Measurements from ENCODE around the gene TMED9. TPM values are rescaled to one million over a fixed set of nuclear protein-coding genes. Genes with fewer than 3 reads are reported as not detected.

TMED9 gene
- total and polyA plus RNA-seq, 2 donors (not counting 3 experiments of a cell fraction or from before 2014, with no cell fraction given), result 291 to 331 TPM

- Histone ChIP-seq H3K79me2 (ENCODE audit: control insufficient read depth, insufficient read depth, low read length) (peaks cover 23% of the 10 kb centered on the region), H3K4me1 (ENCODE audit: control insufficient read depth, extremely low read depth, insufficient read depth, low read length) (peaks cover 9% of the 10 kb centered on the region), H3K9ac (replicated peaks; ENCODE audit: extremely low read depth, insufficient read depth, low read length) (peak overlapping the region; percentile 91), H2AFZ (ENCODE audit: low read depth, low read length) (no peak overlapping the region), H3K36me3 (ENCODE audit: control insufficient read depth in 2 of 2, extremely low read depth in 1 of 2, insufficient read depth in 2 of 2, low read length in 2 of 2) (peaks cover 16 to 33% of the 10 kb centered on the region in 2 experiments), H3K9me3 (replicated peaks; ENCODE audit: control insufficient read depth, insufficient read depth, low read length) (no peaks in the 10 kb centered on the region), H3K9me1 (replicated peaks; ENCODE audit: control insufficient read depth, extremely low read depth, insufficient read depth, low read length) (no peaks in the 10 kb centered on the region), H3K4me3 (replicated peaks in 1 of 3; ENCODE audit: insufficient read depth in 1 of 3, low read depth in 1 of 3, low read length in 3 of 3) (peak overlapping the region; percentile 72 to 92 (median 90)), H3K27me3 (ENCODE audit: control insufficient read depth in 2 of 2, insufficient read depth in 2 of 2, low read length in 2 of 2) (peaks cover 13 to 28% of the 10 kb centered on the region in 2 experiments), H3K4me2 (ENCODE audit: insufficient read depth, low read length) (peak overlapping the region; percentile 65), H3K27ac (ENCODE audit: insufficient read depth, low read depth, low read length) (peak overlapping the region; percentile 64), H4K20me1 (replicated peaks; ENCODE audit: control insufficient read depth, extremely low read depth, insufficient read depth, low read length) (no peaks in the 10 kb centered on the region)
- DNase-seq (ENCODE audit: low read depth, low spot score) (no peak), FAIRE-seq (no peak)
- POLR2A ChIA-PET, result interaction anchor here (0.6 kb wide), 1 partner anchor 47 kb away, joined by 3 read pairs; no protein-coding TSS in a partner anchor
- dilution Hi-C loops (cut with MboI; ENCODE audit: extremely low pct_ligation_motif_present, low sequenced_read_pairs), result no loop called here
- intact Hi-C loops (cut with micrococcal nuclease), result loop anchor here (1.0 to 10.0 kb wide), 4 partner anchors 7 to 1208 kb away; partner anchors contain the start of genes B4GALT7, FAM193B, HIGD2A and NOP16
- BruUV-seq (replicated peaks), result no TSS peak
- CTCF ChIA-PET, result interaction anchor here (1.4 to 3.2 kb wide), 2 partner anchors 14 to 32 kb away, joined by 5 to 15 read pairs; no protein-coding TSS in a partner anchor
- TF ChIP-seq EZH2 (IDR thresholded peaks at IDR 0.05; ENCODE audit: borderline replicate concordance, low read depth, low read length, severe bottlenecking), result no peak
- TF ChIP-seq GATA2 (IDR thresholded peaks at IDR 0.05; ENCODE audit: insufficient read depth, insufficient read length, low read depth, low read length), result no peak
- no peak for TF ChIP-seq FOS (IDR thresholded peaks at IDR 0.05; ENCODE audit: borderline replicate concordance, insufficient read depth, low read length)
- TF ChIP-seq JUN (IDR thresholded peaks at IDR 0.05; ENCODE audit: borderline replicate concordance, insufficient read depth, insufficient read length, low read depth), result no peak
- no peak for TF ChIP-seq MAX (IDR thresholded peaks at IDR 0.05; ENCODE audit: insufficient read depth, insufficient read length)
- no peak for TF ChIP-seq POLR2A (IDR thresholded peaks at IDR 0.05; ENCODE audit: low read depth, low read length)
- no peak for TF ChIP-seq MYC (IDR thresholded peaks at IDR 0.05; ENCODE audit: low read depth, low read length)
- TF ChIP-seq POLR2AphosphoS5 (IDR thresholded peaks at IDR 0.05; ENCODE audit: insufficient read depth, low read depth, low read length), result no peak
- no peak for TF ChIP-seq CTCF (IDR thresholded peaks at IDR 0.05; ENCODE audit: extremely low read depth in 1 of 2, insufficient read depth in 1 of 2, low read depth in 1 of 2, low read length in 2 of 2)
These were observed 902 bp downstream of the TMED9 start for GRCh38 chr5:177592905-177593304.
